ENCODE measurements around the gene ZDHHC11B. TPM values are rescaled to one million over a fixed set of nuclear protein-coding genes. Genes with fewer than 3 reads are reported as not detected.
"Not testable (repeated sequence)": the region's sequence is repeated elsewhere in the genome, so short reads cannot be mapped to it uniquely, and the experiment has no call there.

ZDHHC11B gene
- total and polyA plus RNA-seq, 2 donors (not counting 1 experiment from before 2014, with no cell fraction given) = under 0.01 TPM; not detected in 1

DNA sequence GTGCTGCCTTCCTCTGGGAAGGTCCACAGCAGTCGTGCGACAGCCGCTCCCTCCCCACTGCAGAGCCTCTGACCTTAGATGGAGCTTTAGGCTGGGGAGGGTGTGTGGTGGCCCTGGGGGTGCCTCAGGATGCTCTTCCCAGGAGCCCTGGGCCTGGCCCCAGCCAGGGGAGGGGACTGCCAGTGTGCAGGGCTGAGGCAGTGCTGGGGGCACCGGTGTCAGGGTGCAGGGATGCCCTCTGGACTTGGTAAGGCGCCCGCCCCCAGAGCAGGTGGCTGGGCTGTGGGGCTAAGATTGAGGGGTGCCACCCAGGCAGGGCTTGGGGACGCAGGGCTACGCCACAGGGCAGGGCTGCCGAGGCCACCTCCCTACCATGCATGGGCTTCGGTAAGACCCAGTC, 13.9 kb downstream of the ZDHHC11B start:
- not testable (repeated sequence) for H3K4me2 ChIP-seq (ENCODE audit: extremely low read depth, insufficient read depth, low read length); H3K79me2 ChIP-seq (ENCODE audit: control insufficient read depth, insufficient read depth, low read length); H3K4me3 ChIP-seq (replicated peaks in 1 of 4; ENCODE audit: control extremely low read depth in 1 of 4, insufficient read depth in 1 of 4, low read depth in 3 of 4, low read length in 4 of 4); H3K27me3 ChIP-seq (ENCODE audit: control insufficient read depth, insufficient read depth, low read length); H3K36me3 ChIP-seq (ENCODE audit: control insufficient read depth, insufficient read depth, low read length); H3K4me1 ChIP-seq (ENCODE audit: control insufficient read depth, extremely low read depth, insufficient read depth, low read length); H3K27ac ChIP-seq (ENCODE audit: insufficient read depth, low read length); DNase-seq (ENCODE audit: low read depth in 2 of 2); H4K20me1 ChIP-seq (ENCODE audit: control insufficient read depth, extremely low read depth, insufficient read depth, low read length); H2AFZ ChIP-seq (ENCODE audit: low read length); H3K9me3 ChIP-seq (ENCODE audit: control insufficient read depth, insufficient read depth, low read depth, low read length); H3K9ac ChIP-seq (ENCODE audit: insufficient read depth, low read length)

DNA sequence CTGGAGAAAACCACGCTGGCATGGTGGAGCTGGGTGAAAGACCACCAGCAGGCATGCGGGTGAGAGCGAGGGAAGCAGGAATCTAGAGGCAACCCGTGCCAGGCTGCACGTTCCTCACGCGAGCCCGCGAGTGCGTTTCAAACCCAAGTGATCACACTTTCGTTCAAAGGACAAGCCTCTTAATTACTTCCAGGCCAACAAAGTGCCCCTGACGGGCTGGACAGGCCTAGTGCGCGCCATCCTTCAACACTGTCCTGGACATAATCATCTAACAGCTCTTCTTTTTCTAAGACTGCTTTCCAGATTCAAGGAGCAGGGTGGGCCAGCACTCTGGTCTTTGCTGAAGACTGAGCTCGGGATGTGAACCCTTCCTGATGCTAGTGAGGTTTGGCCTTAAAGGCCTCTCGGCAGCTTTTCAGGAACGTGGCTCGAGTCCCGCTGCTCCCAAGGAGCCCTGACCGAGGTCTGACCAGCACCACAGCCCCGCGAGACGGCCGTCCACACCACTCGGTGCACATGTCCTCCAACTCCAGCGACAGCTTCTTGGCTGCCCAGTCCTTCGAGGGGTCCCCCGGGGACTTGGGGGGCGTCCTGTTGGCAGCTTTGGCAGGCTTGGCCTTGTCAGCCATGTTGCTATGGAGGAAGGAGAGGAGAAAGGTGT, 14.9 kb downstream of the ZDHHC11B start:
- H3K36me3 ChIP-seq (ENCODE audit: control insufficient read depth, insufficient read depth, low read length) = not testable (repeated sequence)

DNA sequence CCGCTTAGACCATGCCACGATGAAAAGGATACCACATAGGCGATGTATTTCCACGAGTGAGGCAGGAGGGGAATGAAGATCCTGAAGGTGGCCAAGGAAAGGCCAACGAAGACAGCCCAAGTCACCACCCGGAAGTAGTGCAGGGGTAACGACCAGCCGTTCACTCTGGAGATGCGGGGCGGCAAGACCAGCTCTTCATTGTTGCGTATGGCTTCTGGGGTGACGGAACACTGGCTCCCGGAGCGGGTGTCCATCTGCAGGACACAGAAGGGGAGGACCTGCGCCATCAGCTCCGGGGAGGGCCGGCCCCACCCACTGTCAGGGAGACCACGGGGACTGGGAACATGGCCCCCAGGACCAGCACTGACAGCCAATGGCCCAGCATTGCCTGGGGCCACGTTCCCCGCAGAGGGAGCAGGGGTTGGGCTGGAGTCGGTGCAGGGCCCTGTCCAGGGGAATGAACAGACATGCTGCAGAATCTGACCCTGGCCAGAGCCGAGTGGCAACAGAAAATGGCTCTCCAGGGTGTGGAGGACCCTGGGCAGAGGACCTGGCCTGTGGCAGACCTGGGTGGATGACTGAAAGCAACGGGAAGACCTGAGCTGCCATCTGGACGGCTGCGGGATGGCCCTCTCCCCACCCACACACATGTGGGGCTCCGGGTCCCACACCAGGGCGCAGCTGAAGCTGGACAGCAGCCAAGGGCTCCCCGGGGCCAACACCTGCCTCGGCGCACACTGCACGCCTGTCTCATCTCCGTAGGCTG, 17.7 kb downstream of the ZDHHC11B start:
- H3K4me1 ChIP-seq (ENCODE audit: control insufficient read depth, extremely low read depth, insufficient read depth, low read length) = no peaks in the 10 kb centered on the region
- no peak overlapping the region for H3K4me3 ChIP-seq (replicated peaks in 1 of 4; ENCODE audit: control extremely low read depth in 1 of 4, insufficient read depth in 1 of 4, low read depth in 3 of 4, low read length in 4 of 4)
- H3K27me3 ChIP-seq (ENCODE audit: control insufficient read depth, insufficient read depth, low read length) = no peaks in the 10 kb centered on the region
- no peaks in the 10 kb centered on the region for H3K79me2 ChIP-seq (ENCODE audit: control insufficient read depth, insufficient read depth, low read length)
- no peak overlapping the region for H3K9ac ChIP-seq (ENCODE audit: insufficient read depth, low read length)
- DNase-seq (ENCODE audit: low read depth in 2 of 2) = no peak
- H2AFZ ChIP-seq (ENCODE audit: low read length) = no peak overlapping the region
- no peak overlapping the region for H3K4me2 ChIP-seq (ENCODE audit: extremely low read depth, insufficient read depth, low read length)
- no peaks in the 10 kb centered on the region for H3K9me3 ChIP-seq (ENCODE audit: control insufficient read depth, insufficient read depth, low read depth, low read length)
- H4K20me1 ChIP-seq (ENCODE audit: control insufficient read depth, extremely low read depth, insufficient read depth, low read length) = no peaks in the 10 kb centered on the region
- no peaks in the 10 kb centered on the region for H3K36me3 ChIP-seq (ENCODE audit: control insufficient read depth, insufficient read depth, low read length)
- TF ChIP-seq, protein P1, sequence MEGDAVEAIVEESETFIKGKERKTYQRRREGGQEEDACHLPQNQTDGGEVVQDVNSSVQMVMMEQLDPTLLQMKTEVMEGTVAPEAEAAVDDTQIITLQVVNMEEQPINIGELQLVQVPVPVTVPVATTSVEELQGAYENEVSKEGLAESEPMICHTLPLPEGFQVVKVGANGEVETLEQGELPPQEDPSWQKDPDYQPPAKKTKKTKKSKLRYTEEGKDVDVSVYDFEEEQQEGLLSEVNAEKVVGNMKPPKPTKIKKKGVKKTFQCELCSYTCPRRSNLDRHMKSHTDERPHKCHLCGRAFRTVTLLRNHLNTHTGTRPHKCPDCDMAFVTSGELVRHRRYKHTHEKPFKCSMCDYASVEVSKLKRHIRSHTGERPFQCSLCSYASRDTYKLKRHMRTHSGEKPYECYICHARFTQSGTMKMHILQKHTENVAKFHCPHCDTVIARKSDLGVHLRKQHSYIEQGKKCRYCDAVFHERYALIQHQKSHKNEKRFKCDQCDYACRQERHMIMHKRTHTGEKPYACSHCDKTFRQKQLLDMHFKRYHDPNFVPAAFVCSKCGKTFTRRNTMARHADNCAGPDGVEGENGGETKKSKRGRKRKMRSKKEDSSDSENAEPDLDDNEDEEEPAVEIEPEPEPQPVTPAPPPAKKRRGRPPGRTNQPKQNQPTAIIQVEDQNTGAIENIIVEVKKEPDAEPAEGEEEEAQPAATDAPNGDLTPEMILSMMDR (conservative IDR thresholded peaks at IDR 0.05 in 1 of 2, IDR thresholded peaks at IDR 0.05 in 1 of 2; ENCODE audit: low read depth in 1 of 2, low read length in 2 of 2) = no peak
- H3K27ac ChIP-seq (ENCODE audit: insufficient read depth, low read length) = no peak overlapping the region

More for the DNA sequence above, 14.9 kb downstream of the ZDHHC11B start:
- H3K4me2 ChIP-seq (ENCODE audit: extremely low read depth, insufficient read depth, low read length); H3K4me3 ChIP-seq (replicated peaks in 1 of 4; ENCODE audit: control extremely low read depth in 1 of 4, insufficient read depth in 1 of 4, low read depth in 3 of 4, low read length in 4 of 4); H3K4me1 ChIP-seq (ENCODE audit: control insufficient read depth, extremely low read depth, insufficient read depth, low read length); H3K27me3 ChIP-seq (ENCODE audit: control insufficient read depth, insufficient read depth, low read length); H3K79me2 ChIP-seq (ENCODE audit: control insufficient read depth, insufficient read depth, low read length); H3K27ac ChIP-seq (ENCODE audit: insufficient read depth, low read length); H3K9me3 ChIP-seq (ENCODE audit: control insufficient read depth, insufficient read depth, low read depth, low read length); H2AFZ ChIP-seq (ENCODE audit: low read length); H4K20me1 ChIP-seq (ENCODE audit: control insufficient read depth, extremely low read depth, insufficient read depth, low read length); H3K9ac ChIP-seq (ENCODE audit: insufficient read depth, low read length); DNase-seq (ENCODE audit: low read depth in 2 of 2): not testable (repeated sequence)

DNA sequence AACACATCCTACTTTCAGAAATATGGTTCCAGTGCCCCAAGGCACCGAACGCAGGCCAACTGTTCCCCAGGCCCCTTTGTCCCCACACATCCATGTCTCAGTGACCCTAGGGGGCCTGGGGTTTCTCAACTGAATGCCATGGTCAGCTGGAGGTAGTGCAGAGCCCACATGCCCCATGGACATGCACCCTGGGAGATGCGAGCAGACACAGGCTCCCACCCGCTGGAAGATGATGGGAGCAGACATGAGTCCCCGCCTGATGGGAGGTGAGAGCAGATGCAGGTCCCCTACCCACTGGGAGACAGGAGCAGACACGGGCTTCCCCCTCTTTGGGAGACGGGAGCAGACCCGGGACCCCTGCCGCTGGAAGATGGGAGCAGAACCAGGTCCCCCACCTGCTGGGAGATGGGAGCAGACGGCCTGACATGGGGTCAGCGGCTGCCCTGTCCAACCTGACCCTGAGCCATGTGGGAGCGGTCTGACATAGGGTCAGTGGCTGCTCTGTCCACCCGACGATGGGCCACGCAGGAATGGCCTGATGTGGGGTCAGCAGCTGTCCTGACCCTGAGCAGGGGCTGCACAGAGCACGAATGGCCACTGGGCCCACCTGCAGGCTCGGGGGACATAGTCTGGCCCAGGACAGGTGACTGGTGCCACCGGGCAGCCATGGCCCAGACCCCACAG, 18.4 kb downstream of the ZDHHC11B start:
- Histone ChIP-seq H3K9ac (ENCODE audit: insufficient read depth, low read length) (no peak overlapping the region), H3K27me3 (ENCODE audit: control insufficient read depth, insufficient read depth, low read length) (no peaks in the 10 kb centered on the region), H3K27ac (ENCODE audit: insufficient read depth, low read length) (no peak overlapping the region), H4K20me1 (ENCODE audit: control insufficient read depth, extremely low read depth, insufficient read depth, low read length) (no peaks in the 10 kb centered on the region), H3K9me3 (ENCODE audit: control insufficient read depth, insufficient read depth, low read depth, low read length) (no peaks in the 10 kb centered on the region), H3K4me3 (replicated peaks in 1 of 4; ENCODE audit: control extremely low read depth in 1 of 4, insufficient read depth in 1 of 4, low read depth in 3 of 4, low read length in 4 of 4) (no peak overlapping the region), H3K4me2 (ENCODE audit: extremely low read depth, insufficient read depth, low read length) (no peak overlapping the region), H3K79me2 (ENCODE audit: control insufficient read depth, insufficient read depth, low read length) (no peaks in the 10 kb centered on the region), H3K4me1 (ENCODE audit: control insufficient read depth, extremely low read depth, insufficient read depth, low read length) (no peaks in the 10 kb centered on the region), H3K36me3 (ENCODE audit: control insufficient read depth, insufficient read depth, low read length) (no peaks in the 10 kb centered on the region), H2AFZ (ENCODE audit: low read length) (no peak overlapping the region)
- DNase-seq (ENCODE audit: low read depth in 2 of 2) = no peak
- TF ChIP-seq, protein P1 (conservative IDR thresholded peaks at IDR 0.05 in 1 of 2, IDR thresholded peaks at IDR 0.05 in 1 of 2; ENCODE audit: low read depth in 1 of 2, low read length in 2 of 2) = no peak
- TF ChIP-seq EZH2 (IDR thresholded peaks at IDR 0.05; ENCODE audit: low read length, missing control alignments) = no peak
